CD4-positive, alpha-beta T cell treated with Interleukin-6 at 100 ng/mL for 8 hours (primary cell): Measurements from ENCODE around the gene SPG11.
"Not testable (repeated sequence)": the region's sequence is repeated elsewhere in the genome, so short reads cannot be mapped to it uniquely, and the experiment has no call there.

Experiments
- DNase-seq: peaks from one replicate; pipeline ENCODE4 v3.0.0-alpha.2; 2020; ENCODE audit warnings: mixed read lengths, low spot score

SPG11 gene

GRCh38 chr15:44560926-44561325, 102.5 kb downstream of the SPG11 start:
- DNase-seq, result not testable (repeated sequence)

DNA sequence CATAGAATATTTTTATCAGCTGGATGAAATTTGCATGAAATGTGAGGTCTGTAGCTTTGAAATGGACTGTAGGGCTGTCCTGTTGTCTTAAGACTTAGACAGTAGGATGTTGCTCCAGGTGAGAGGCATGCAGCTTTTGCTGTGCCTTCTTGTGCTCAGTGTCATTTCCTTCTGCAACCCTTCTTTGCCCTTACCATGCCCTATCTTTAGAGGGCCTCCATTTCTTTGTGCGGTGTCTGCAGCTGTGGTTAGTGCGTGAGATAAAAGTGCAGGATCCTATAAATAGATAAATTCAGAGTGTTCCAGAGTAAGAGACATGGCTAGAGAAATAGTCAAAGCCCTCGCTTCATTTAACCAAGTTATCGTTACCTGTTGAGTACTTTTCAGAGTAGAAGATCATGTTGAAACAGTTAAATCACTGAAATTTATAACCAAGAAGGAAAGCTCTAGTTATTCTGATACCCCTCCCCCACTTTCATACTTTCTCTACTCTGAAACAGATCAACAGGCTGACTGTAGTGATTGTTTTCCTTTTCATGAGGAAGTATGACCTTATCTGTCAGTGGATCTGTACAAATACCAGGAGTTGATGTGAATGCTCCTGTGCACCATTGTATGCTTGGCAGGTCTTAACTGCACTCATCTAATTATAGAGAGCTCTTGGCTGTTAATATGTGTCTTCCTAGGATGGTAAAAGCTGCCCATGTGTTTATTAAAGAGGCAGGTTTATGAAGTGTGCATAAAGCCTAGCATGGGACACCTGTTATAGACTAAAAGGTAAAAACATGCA, 108.3 kb downstream of the SPG11 start:
- DNase-seq, result peak; percentile 10

DNA sequence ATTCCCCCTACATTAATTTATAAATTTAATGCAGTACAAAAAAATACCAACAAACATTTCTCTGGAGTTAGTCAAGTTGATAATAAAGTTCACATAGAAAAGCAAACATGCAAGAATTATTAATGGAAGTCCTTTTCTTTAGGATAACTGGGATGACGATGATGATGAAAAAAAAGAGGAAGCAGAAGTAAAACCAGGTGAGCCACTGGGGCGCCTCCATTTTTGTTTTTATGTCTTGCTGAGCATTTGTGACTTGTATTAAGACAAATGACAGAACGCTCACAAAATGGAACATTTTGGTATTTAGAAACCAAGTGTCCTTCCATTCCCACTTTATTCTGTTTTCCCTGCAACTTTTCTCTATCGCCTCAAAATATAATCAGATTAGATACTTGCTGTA, 112.7 kb downstream of the SPG11 start:
- no peak for DNase-seq

GRCh38 chr15:44550256-44550655, 113.2 kb downstream of the SPG11 start:
- no peak for DNase-seq

DNA sequence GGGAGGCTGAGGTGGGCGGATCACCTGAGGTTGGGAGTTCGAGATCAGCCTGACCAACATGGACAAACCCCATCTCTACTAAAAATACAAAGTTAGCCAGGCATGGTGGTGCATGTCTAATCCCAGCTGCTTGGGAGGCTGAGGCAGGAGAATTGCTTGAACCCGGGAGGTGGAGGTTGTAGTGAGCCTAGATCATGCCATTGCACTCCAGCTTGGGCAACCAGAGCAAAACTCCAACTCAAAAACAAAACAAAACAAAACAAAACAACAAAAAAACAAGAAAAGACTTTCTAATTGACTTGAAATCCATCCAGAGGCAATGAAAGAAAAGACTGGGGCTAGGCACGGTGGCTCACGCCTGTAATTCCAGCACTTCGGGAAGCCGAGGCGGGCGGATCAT, 114.3 kb downstream of the SPG11 start:
- not testable (repeated sequence) for DNase-seq

DNA sequence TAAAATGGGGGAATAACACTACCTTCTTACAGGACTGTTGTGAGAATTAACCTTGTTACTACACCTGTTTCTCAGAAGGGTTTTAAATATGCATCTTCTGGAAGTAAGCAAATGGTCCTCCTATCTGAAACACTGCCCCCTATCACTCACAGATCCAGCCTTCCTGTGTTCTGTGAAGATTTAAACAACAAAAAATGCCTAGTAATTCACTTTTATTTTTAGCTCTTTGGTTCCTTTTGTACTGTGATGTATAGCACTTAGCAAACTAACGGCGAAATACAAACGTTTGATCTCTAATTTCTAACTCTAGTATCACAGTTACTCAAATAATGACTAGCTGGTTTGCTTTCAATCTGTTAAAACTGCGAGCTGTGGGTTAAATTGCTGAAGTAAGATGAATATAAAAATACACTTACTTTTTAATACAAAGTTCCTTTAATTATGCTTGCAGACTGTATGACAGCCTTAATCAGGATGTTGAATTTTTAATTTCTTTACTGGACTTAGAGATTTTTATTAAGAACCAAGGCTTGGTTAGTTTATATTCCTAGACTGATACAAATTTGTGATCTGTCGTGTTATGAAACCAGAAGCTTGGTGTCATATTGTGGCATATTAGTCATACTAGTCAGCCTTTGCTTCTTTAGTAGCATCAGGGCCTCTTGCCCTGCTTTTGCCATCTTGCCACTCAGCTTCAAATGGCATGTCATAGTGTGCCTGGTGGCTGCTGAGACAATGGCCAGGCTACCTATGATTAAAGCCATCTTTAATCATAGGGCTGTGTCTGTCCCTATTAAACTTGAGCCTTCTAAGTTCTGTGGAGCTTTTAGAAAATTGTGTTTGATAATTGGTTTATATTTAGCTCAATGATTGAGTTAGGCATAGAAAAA, 117.3 kb downstream of the SPG11 start:
- peak; percentile 15 for DNase-seq

DNA sequence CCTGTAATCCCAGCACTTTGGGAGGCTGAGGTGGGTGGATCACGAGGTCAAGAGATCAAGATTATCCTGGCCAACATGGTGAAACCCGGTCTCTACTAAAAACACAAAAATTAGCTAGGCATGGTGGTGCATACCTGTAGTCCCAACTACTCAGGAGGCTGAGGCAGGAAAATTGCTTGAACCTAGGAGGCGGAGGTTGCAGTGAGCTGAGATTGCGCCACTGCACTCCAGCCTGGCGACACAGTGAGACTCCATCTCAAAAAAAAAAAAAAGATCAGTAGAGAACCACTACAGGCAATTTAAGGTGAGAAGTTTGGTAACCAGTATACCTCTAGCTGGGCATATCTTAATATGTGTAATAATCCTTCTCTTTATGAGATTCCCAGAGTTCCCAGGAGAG, 118.7 kb downstream of the SPG11 start:
- DNase-seq, result not testable (repeated sequence)

- DNase-seq, result no peak
Measured at GRCh38 chr15:44542596-44542995, 120.9 kb downstream of the SPG11 start.

GRCh38 chr15:44541282-44541958, 122.0 kb downstream of the SPG11 start:
- no peak for DNase-seq

DNA sequence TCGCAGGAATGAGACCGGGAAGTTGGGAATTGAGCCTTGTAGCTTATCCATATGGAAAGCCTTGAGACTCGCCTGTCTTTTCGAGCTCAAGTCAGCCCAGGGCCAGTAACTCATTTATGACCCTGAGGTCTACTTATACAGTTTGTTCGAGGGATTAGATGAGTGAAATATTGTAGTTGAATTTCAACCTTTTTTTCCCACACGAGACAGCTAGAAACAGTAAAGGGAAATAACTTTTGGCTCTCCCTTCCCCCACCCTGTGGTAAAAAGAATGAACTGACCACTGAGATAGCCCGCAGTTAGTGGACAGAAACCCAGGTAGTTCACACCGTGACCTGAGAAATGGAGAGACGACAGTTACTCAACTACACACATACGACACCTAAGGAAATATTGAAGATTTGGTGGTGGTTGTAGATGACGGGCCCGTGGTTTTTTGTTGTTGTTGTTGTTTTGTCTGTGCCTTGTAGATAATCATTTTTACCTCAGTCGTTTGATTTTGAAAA, 125.7 kb downstream of the SPG11 start:
- DNase-seq, result no peak

GRCh38 chr15:44536962-44537734, 126.3 kb downstream of the SPG11 start, which contains the start of gene EIF3J:
TSS of gene EIF3J (plus strand) at chr15:44537147. CDS start at chr15:44537195, 48 bp downstream.
- peak; percentile 95 for DNase-seq

GRCh38 chr15:44536302-44536961, 127.0 kb downstream of the SPG11 start:
- DNase-seq, result no peak

GRCh38 chr15:44535523-44536301, 127.8 kb downstream of the SPG11 start:
- DNase-seq, result peak; percentile 15

DNA sequence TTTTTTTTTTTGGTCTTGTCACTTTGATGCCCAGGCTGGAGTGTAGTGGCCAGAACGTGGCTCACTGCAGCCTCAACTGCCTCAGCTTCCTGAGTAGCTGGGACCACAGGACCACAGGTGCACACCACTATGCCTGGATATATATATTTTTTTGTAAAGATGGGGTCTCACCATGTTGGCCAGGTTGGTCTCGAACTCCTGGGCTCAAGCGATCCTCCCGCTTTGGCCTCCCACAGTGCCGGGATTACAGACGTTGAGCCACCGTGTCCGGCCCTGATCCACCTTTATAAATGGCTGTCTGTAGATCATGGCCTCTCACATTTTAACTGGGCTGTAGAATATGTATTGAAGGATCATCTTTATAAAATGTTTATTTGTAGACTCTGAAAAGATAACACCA, 128.4 kb downstream of the SPG11 start:
- no peak for DNase-seq

- no peak for DNase-seq
Measured at GRCh38 chr15:44532689-44533088, 130.8 kb downstream of the SPG11 start.

- not testable (repeated sequence) for DNase-seq
Measured at GRCh38 chr15:44532275-44532674, 131.2 kb downstream of the SPG11 start.

DNA sequence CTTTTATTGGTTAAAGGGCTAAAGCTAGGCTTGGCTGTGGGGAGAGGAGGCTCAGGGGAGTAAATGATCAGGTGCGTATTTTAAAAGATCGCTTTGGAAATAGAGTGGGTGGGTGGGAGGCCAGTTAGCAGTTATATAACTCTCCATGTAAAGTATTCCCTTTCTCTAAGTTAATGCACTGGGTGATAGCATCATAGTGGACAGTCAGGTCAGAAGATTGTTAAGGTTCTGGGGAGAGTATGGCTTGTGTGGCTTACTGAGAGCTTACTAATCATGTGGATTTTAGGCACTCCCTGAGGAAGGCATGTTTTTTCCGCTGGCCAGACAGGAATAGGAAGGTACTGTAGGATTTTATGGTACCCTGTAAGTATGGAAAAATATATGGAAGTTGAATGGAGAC, 132.8 kb downstream of the SPG11 start:
- no peak for DNase-seq

- no peak for DNase-seq
Measured at GRCh38 chr15:44529864-44530604, 133.4 kb downstream of the SPG11 start.

DNA sequence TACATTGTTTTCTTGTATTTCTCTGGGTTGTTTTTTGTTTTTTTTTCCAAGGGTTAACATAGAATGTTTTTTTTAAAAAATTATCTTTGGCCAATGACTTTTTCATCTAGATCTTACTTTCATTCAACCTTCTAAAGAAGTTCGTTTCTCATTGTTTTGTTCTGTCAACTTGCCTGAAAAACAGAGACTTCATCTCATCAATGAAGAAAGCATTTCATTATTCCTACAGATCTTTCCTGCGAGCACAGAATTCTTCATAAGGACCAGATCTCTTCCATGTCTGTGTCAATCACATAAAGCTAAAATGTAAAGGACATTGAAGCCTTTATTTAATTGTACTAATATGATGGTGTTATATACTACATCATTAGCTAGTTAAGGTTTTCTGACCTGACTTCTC, 136.2 kb downstream of the SPG11 start:
- no peak for DNase-seq
